H1 (cell line): ENCODE data around the gene SPEF2. TPM values are rescaled to one million over a fixed set of nuclear protein-coding genes. Genes with fewer than 3 reads are reported as not detected.

Experiments used
- CTCF ChIA-PET: fragments of 300-600 bp; sonication (Branson Sonifier 250); formaldehyde crosslinking; loops from one replicate; lab custom pipeline; 2021; ENCODE audit not compliant: partially characterized antibody; lab: Charles Lee
- POLR2A ChIA-PET: fragments of 300-600 bp; sonication (Branson Sonifier 250); formaldehyde crosslinking; loops from one replicate; lab custom pipeline; 2021; ENCODE audit warnings: inconsistent platforms; ENCODE audit not compliant: partially characterized antibody; lab: Charles Lee
- DNase-seq, 2 experiments: peaks; one replicate each; pipeline versions ENCODE4 v3.0.0 to v3.0.0-alpha.2; 2010 to 2022; ENCODE audit warnings: low spot score in 2 of 2, low read depth in 1 of 2, mixed read lengths in 1 of 2
- FAIRE-seq: peaks from 2 replicates; lab custom pipeline; 2011; peaks lifted over from hg19 to GRCh38; lab: Jason Lieb, UNC
- H2AFZ ChIP-seq: 2 replicates; pipeline ENCODE4 v1.8.1; 2012; ENCODE audit warnings: low read length, inconsistent platforms
- H2AK5ac ChIP-seq: 2 replicates; pipeline ENCODE4 v1.6.1; 2013; ENCODE audit warnings: low read depth, low read length
- H2BK120ac ChIP-seq: replicated peaks from 2 replicates; pipeline ENCODE3; 2013; ENCODE audit warnings: low read depth, low read length, inconsistent platforms
- H2BK12ac ChIP-seq: 2 replicates; pipeline ENCODE4 v1.6.1; 2013; ENCODE audit warnings: low read depth, low read length
- H2BK15ac ChIP-seq: 2 replicates; pipeline ENCODE4 v1.6.1; 2013; ENCODE audit warnings: low read length
- H2BK20ac ChIP-seq: 2 replicates; pipeline ENCODE4 v1.6.1; 2013; ENCODE audit warnings: low read length
- H2BK5ac ChIP-seq: 2 replicates; pipeline ENCODE4 v1.6.1; 2013; ENCODE audit warnings: low read depth, low read length
- H3K14ac ChIP-seq: 2 replicates; pipeline ENCODE4 v1.6.1; 2013; ENCODE audit warnings: inconsistent platforms; ENCODE audit not compliant: insufficient read length
- H3K18ac ChIP-seq: 2 replicates; pipeline ENCODE4 v1.6.1; 2013; ENCODE audit warnings: low read length; ENCODE audit errors: extremely low read depth
- H3K23ac ChIP-seq: 2 replicates; pipeline ENCODE4 v1.6.1; 2013; ENCODE audit warnings: inconsistent platforms; ENCODE audit not compliant: insufficient read length
- H3K23me2 ChIP-seq: 2 replicates; pipeline ENCODE4 v1.6.1; 2013; ENCODE audit warnings: low read depth, low read length
- H3K27ac ChIP-seq: 2 replicates; pipeline ENCODE4 v1.6.1; 2011; ENCODE audit warnings: low read depth, low read length, inconsistent platforms
- H3K27me3 ChIP-seq, 4 experiments: replicated peaks in 1 of 4; 1 replicate in 1 of 4; 2 replicates in 3 of 4; pipeline versions ENCODE4 v1.6.1 to v1.8.1; 2011 to 2013; ENCODE audit warnings: low read length in 3 of 4, mild to moderate bottlenecking in 3 of 4, inconsistent platforms in 2 of 4, mixed read lengths in 2 of 4, moderate library complexity in 1 of 4; ENCODE audit not compliant: control insufficient read depth in 3 of 4, insufficient read depth in 3 of 4; ENCODE audit errors: extremely low read depth in 1 of 4
- H3K36me3 ChIP-seq, 4 experiments: 2 replicates each; pipeline versions ENCODE4 v1.6.1 to v1.8.1; 2011 to 2013; ENCODE audit warnings: mild to moderate bottlenecking in 4 of 4, low read length in 3 of 4, moderate library complexity in 2 of 4, control low read depth in 1 of 4, inconsistent platforms in 1 of 4; ENCODE audit not compliant: insufficient read depth in 4 of 4, control insufficient read depth in 2 of 4
- H3K4ac ChIP-seq: replicated peaks from 2 replicates; pipeline ENCODE3; 2013; ENCODE audit warnings: low read length, low read depth, mixed read lengths, inconsistent platforms; ENCODE audit not compliant: insufficient read length
- H3K4me1 ChIP-seq, 4 experiments: replicated peaks in 1 of 4; 1 replicate in 1 of 4; 2 replicates in 3 of 4; pipeline versions ENCODE4 v1.6.1 to v1.8.1; 2011 to 2013; ENCODE audit warnings: low read length in 3 of 4, inconsistent platforms in 2 of 4, mixed read lengths in 1 of 4; ENCODE audit not compliant: insufficient read depth in 4 of 4, control insufficient read depth in 3 of 4
- H3K4me2 ChIP-seq, 2 experiments: 2 replicates each; pipeline versions ENCODE4 v1.6.1 to v1.8.1; 2011 to 2013; ENCODE audit warnings: low read depth in 2 of 2, low read length in 2 of 2, control low read depth in 1 of 2, inconsistent platforms in 1 of 2, mild to moderate bottlenecking in 1 of 2; ENCODE audit not compliant: insufficient read depth in 1 of 2
- H3K4me3 ChIP-seq, 4 experiments: fragments of 200-600, 300-600 bp in 1 of 4; sonication (generic), shearing (Covaris generic), sonication (Bioruptor Twin) in 1 of 4; 2 replicates each; pipeline versions ENCODE4 v1.5.1 to v1.8.1; 2011 to 2016; ENCODE audit warnings: low read length in 4 of 4, low read depth in 3 of 4, control low read depth in 2 of 4, inconsistent platforms in 2 of 4, mild to moderate bottlenecking in 2 of 4, mixed read lengths in 1 of 4, moderate library complexity in 1 of 4; ENCODE audit not compliant: insufficient read depth in 2 of 4; ENCODE audit errors: extremely low read depth in 1 of 4
- H3K56ac ChIP-seq: replicated peaks from 2 replicates; pipeline ENCODE3; 2013; ENCODE audit warnings: low read depth, mild to moderate bottlenecking, mixed read lengths, low read length, inconsistent platforms; ENCODE audit not compliant: insufficient read length
- H3K79me1 ChIP-seq: 2 replicates; pipeline ENCODE4 v1.6.1; 2013; ENCODE audit warnings: low read depth, low read length, control low read depth
- H3K79me2 ChIP-seq, 2 experiments: 2 replicates each; pipeline versions ENCODE4 v1.6.1 to v1.8.1; 2012 to 2013; ENCODE audit warnings: low read length in 2 of 2, mild to moderate bottlenecking in 2 of 2, inconsistent platforms in 1 of 2; ENCODE audit not compliant: insufficient read depth in 2 of 2, control insufficient read depth in 1 of 2
- H3K9ac ChIP-seq, 4 experiments: replicated peaks in 1 of 4; 1 replicate in 1 of 4; 2 replicates in 3 of 4; pipeline versions ENCODE4 v1.6.1 to v1.8.1; 2011 to 2013; ENCODE audit warnings: low read depth in 3 of 4, low read length in 3 of 4, control low read depth in 2 of 4, mild to moderate bottlenecking in 2 of 4, moderate library complexity in 2 of 4, inconsistent platforms in 1 of 4; ENCODE audit errors: extremely low read depth in 1 of 4
- H3K9me3 ChIP-seq, 2 experiments: 2 replicates each; pipeline versions ENCODE4 v1.6.1 to v1.8.1; 2012 to 2013; ENCODE audit warnings: mild to moderate bottlenecking in 2 of 2, moderate library complexity in 2 of 2, control low read depth in 1 of 2, inconsistent platforms in 1 of 2, low read depth in 1 of 2, low read length in 1 of 2, mixed read lengths in 1 of 2; ENCODE audit not compliant: insufficient read depth in 2 of 2
- H4K20me1 ChIP-seq, 2 experiments: replicated peaks in 1 of 2; 2 replicates each; pipeline versions ENCODE3 to v1.8.1; 2011 to 2013; ENCODE audit warnings: inconsistent platforms in 2 of 2, low read length in 2 of 2, mild to moderate bottlenecking in 1 of 2; ENCODE audit not compliant: insufficient read depth in 2 of 2, control insufficient read depth in 1 of 2
- H4K5ac ChIP-seq: 2 replicates; pipeline ENCODE4 v1.6.1; 2013; ENCODE audit warnings: low read length, low read depth, mixed read lengths, inconsistent platforms; ENCODE audit not compliant: insufficient read length
- H4K8ac ChIP-seq: 2 replicates; pipeline ENCODE4 v1.8.0; 2013; ENCODE audit warnings: mild to moderate bottlenecking, moderate library complexity, low read length, inconsistent platforms; ENCODE audit not compliant: insufficient read depth; ENCODE audit errors: extremely low read depth
- H4K91ac ChIP-seq: replicated peaks from 2 replicates; pipeline ENCODE3; 2013; ENCODE audit warnings: low read length, mixed read lengths, inconsistent platforms; ENCODE audit not compliant: insufficient read length
- BRCA1 ChIP-seq: IDR thresholded peaks from 2 replicates; pipeline ENCODE4 v1.6.1; 2012; ENCODE audit warnings: low read depth, low read length, improper control_type of control experiment
- CHD1 ChIP-seq: IDR thresholded peaks from 2 replicates; pipeline ENCODE4 v1.6.1; 2012; ENCODE audit warnings: low read depth, low read length, improper control_type of control experiment
- EZH2 ChIP-seq: fragments of 200-600 bp; sonication (generic); IDR thresholded peaks from 2 replicates; pipeline ENCODE4 v1.7.1; 2012; ENCODE audit warnings: low read depth, mild to moderate bottlenecking, moderate library complexity, low read length, inconsistent platforms; ENCODE audit not compliant: severe bottlenecking
- GABPA ChIP-seq: IDR thresholded peaks from 2 replicates; pipeline ENCODE4 v1.6.1; 2011; ENCODE audit warnings: mild to moderate bottlenecking, low read length, moderate library complexity, borderline replicate concordance; ENCODE audit not compliant: insufficient read depth
- HDAC2 ChIP-seq, 2 experiments: fragments of 300-600 bp in 1 of 2; sonication (generic) in 1 of 2; IDR thresholded peaks; 2 replicates each; pipeline ENCODE4 v1.6.1; 2011 to 2012; ENCODE audit warnings: low read depth in 2 of 2, low read length in 2 of 2, mild to moderate bottlenecking in 2 of 2, moderate library complexity in 2 of 2, borderline replicate concordance in 1 of 2, inconsistent platforms in 1 of 2
- JUN ChIP-seq: IDR thresholded peaks from 2 replicates; pipeline ENCODE4 v1.6.1; 2011; ENCODE audit warnings: low read depth, mild to moderate bottlenecking, improper control_type of control experiment, low read length
- KDM1A ChIP-seq: fragments of 200-600, 300-600 bp; sonication (generic); IDR thresholded peaks from 2 replicates; pipeline ENCODE4 v1.7.1; 2016; ENCODE audit warnings: mild to moderate bottlenecking, low read length, borderline replicate concordance
- KDM5A ChIP-seq: fragments of 200-600 bp; IDR thresholded peaks from 2 replicates; pipeline ENCODE4 v1.7.1; 2012; ENCODE audit warnings: mild to moderate bottlenecking, low read length, inconsistent platforms, mixed read lengths
- POLR2AphosphoS5 ChIP-seq: IDR thresholded peaks from 2 replicates; pipeline ENCODE4 v1.6.1; 2011; ENCODE audit warnings: low read depth, low read length
- SIX5 ChIP-seq: IDR thresholded peaks from 2 replicates; pipeline ENCODE4 v1.6.1; 2011; ENCODE audit warnings: mild to moderate bottlenecking, low read depth, low read length
- SP2 ChIP-seq: IDR thresholded peaks from 2 replicates; pipeline ENCODE4 v1.6.1; 2012; ENCODE audit warnings: mild to moderate bottlenecking, low read length, inconsistent platforms
- WGBS, 2 experiments: shearing (Covaris generic) in 1 of 2; methylation state at CpG; one replicate each; pipeline versions ENCODE4 v1.1.6 to v1.1.7; 2013 to 2015; ENCODE audit warnings: low lambda C conversion rate in 2 of 2, mixed read lengths in 2 of 2, inconsistent platforms in 1 of 2, low coverage in 1 of 2, missing lambda C conversion rate in 1 of 2; ENCODE audit not compliant: insufficient replicate concordance in 2 of 2, insufficient coverage in 1 of 2, insufficient read length in 1 of 2; ENCODE audit errors: extremely low coverage in 1 of 2, missing lambda C conversion rate in 1 of 2; 5-methylcytosine and 5-hydroxymethylcytosine counted together
- polyA plus RNA-seq, 7 experiments: library from polyadenylated mRNA; depleted of rRNA in 3 of 7; stranded (reverse) in 5 of 7; unstranded in 2 of 7; fragments of >200 nt in 5 of 7; fragments of 200-250 nt in 2 of 7; gene quantifications; 1 replicate in 5 of 7; 2 replicates in 1 of 7; 4 replicates in 1 of 7; pipeline versions ENCODE4 v1.2.1 to v1.2.3, GENCODE V29; 2011 to 2013; ENCODE audit warnings: missing spikeins in 2 of 7, mixed read lengths in 2 of 7
- total RNA-seq: library from RNA; stranded (reverse); fragmentation: NEBNext Ultra II Directional; extraction: Animal tissue kit (Norgen Biotek cat#: 25700); gene quantifications from 2 replicates; pipeline ENCODE4 v1.2.1, GENCODE V29; 2021
- TF ChIP-seq, protein P1 (sequence below): IDR thresholded peaks from 2 replicates; pipeline ENCODE4 v1.6.1; 2012; ENCODE audit warnings: inconsistent platforms

SPEF2 gene
- total and polyA plus RNA-seq, 2 of the 8 experiments (the other 6 are each of a cell fraction or from before 2014, with no cell fraction given) = 0.14 to 0.73 TPM

GRCh38 chr5:35660451-35660850, 42.8 kb downstream of the SPEF2 start:
- Histone ChIP-seq H3K4me3 (no peak overlapping the region), H3K27ac (no peak overlapping the region), H2BK12ac (no peak overlapping the region), H3K9me3 (no peaks in the 10 kb centered on the region), H4K20me1 (no peaks in the 10 kb centered on the region), H3K56ac (no peak overlapping the region), H4K91ac (no peak overlapping the region), H3K4me1 (peaks cover 0 to 3% (median 0%) of the 10 kb centered on the region in 4 experiments; a peak in 3 of 7 replicates), H2BK5ac (no peak overlapping the region), H2AK5ac (no peak overlapping the region), H3K14ac (no peak overlapping the region), H3K79me1 (no peaks in the 10 kb centered on the region), H3K23me2 (no peaks in the 10 kb centered on the region), H4K8ac (no peak overlapping the region), H3K27me3 (no peaks in the 10 kb centered on the region), H3K4ac (no peak overlapping the region), H3K18ac (no peak overlapping the region), H3K36me3 (no peaks in the 10 kb centered on the region), H2BK15ac (no peak overlapping the region), H3K9ac (no peak overlapping the region), H3K4me2 (no peak overlapping the region), H4K5ac (no peak overlapping the region), H3K23ac (no peak overlapping the region), H2BK120ac (no peak overlapping the region), H3K79me2 (no peaks in the 10 kb centered on the region), H2AFZ (no peak overlapping the region), H2BK20ac (no peak overlapping the region)
- no peak for FAIRE-seq
- ChIA-PET CTCF (interaction anchor here (1.0 to 3.4 kb wide), 5 partner anchors 8 to 265 kb away, joined by 3 to 22 read pairs (median 4); no protein-coding TSS in a partner anchor), POLR2A (no interaction called here)
- WGBS, 2 experiments = 83% methylated on average over 1 of the region's 1 CpG; no CpG with 5 or more reads in 1 of the 2 experiments
- DNase-seq = no peak
- TF ChIP-seq HDAC2 (IDR thresholded peaks at IDR 0.05; ENCODE audit: borderline replicate concordance in 1 of 2, low read depth in 2 of 2, low read length in 2 of 2) = no peak
- TF ChIP-seq SIX5 = no peak
- TF ChIP-seq SP2 = no peak
- TF ChIP-seq POLR2AphosphoS5 = no peak
- TF ChIP-seq BRCA1 = no peak
- TF ChIP-seq CHD1 = no peak
- no peak for TF ChIP-seq JUN
- TF ChIP-seq EZH2 = no peak
- no peak for TF ChIP-seq KDM5A
- TF ChIP-seq GABPA = no peak
- TF ChIP-seq, protein P1, sequence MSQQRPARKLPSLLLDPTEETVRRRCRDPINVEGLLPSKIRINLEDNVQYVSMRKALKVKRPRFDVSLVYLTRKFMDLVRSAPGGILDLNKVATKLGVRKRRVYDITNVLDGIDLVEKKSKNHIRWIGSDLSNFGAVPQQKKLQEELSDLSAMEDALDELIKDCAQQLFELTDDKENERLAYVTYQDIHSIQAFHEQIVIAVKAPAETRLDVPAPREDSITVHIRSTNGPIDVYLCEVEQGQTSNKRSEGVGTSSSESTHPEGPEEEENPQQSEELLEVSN = no peak
- no peak for TF ChIP-seq KDM1A
